GM21737 (cell line): ENCODE data around the gene ATP2B1.

Experiments used
- ATAC-seq: cut with Tn5 transposase; IDR thresholded peaks from one replicate; pipeline ENCODE4 v1.9.1; 2021; ENCODE audit warnings: mild to moderate bottlenecking, moderate library complexity; ENCODE audit not compliant: unreplicated experiment

Gene ATP2B1

GRCh38 chr12:89662623-89663022 lies 46.0 kb downstream of the ATP2B1 start:
- ATAC-seq: no peak

GRCh38 chr12:89661706-89662330 lies 46.8 kb downstream of the ATP2B1 start:
- ATAC-seq: no peak

- no peak for ATAC-seq
Measured at GRCh38 chr12:89657739-89658138, 50.9 kb downstream of the ATP2B1 start.

GRCh38 chr12:89657066-89657465 lies 51.6 kb downstream of the ATP2B1 start:
- ATAC-seq: no peak

- ATAC-seq: no peak
Measured at GRCh38 chr12:89655841-89656240, 52.8 kb downstream of the ATP2B1 start.

- no peak for ATAC-seq
Measured at GRCh38 chr12:89651192-89651591, 57.4 kb downstream of the ATP2B1 start.

- no peak for ATAC-seq
Measured at GRCh38 chr12:89650239-89650638, 58.4 kb downstream of the ATP2B1 start.

GRCh38 chr12:89649820-89650219 lies 58.8 kb downstream of the ATP2B1 start:
- ATAC-seq: no peak

GRCh38 chr12:89649139-89649538 lies 59.5 kb downstream of the ATP2B1 start:
- ATAC-seq: no peak

- ATAC-seq: no peak
Measured at GRCh38 chr12:89648211-89648930, 60.3 kb downstream of the ATP2B1 start.

- ATAC-seq: no peak
Measured at GRCh38 chr12:89645434-89645833, 63.2 kb downstream of the ATP2B1 start.

- ATAC-seq: no peak
Measured at GRCh38 chr12:89642959-89643358, 65.7 kb downstream of the ATP2B1 start.

- no peak for ATAC-seq
Measured at GRCh38 chr12:89636776-89637160, 71.9 kb downstream of the ATP2B1 start.

GRCh38 chr12:89636052-89636775 lies 72.4 kb downstream of the ATP2B1 start:
- ATAC-seq: no peak

- no peak for ATAC-seq
Measured at GRCh38 chr12:89634508-89634907, 74.1 kb downstream of the ATP2B1 start.

- no peak for ATAC-seq
Measured at GRCh38 chr12:89632778-89633177, 75.9 kb downstream of the ATP2B1 start.

- no peak for ATAC-seq
Measured at GRCh38 chr12:89622115-89622514, 86.5 kb downstream of the ATP2B1 start.

GRCh38 chr12:89621521-89621920 lies 87.1 kb downstream of the ATP2B1 start:
- ATAC-seq: no peak

GRCh38 chr12:89619764-89620163 lies 88.9 kb downstream of the ATP2B1 start:
- no peak for ATAC-seq

- ATAC-seq: no peak
Measured at GRCh38 chr12:89618113-89618862, 90.3 kb downstream of the ATP2B1 start.

GRCh38 chr12:89610366-89610765 lies 98.3 kb downstream of the ATP2B1 start:
- no peak for ATAC-seq
